HG03103 (cell line): ENCODE results near the gene CREBL2.
"Not testable (repeated sequence)": the region's sequence is repeated elsewhere in the genome, so short reads cannot be mapped to it uniquely, and the experiment has no call there.

ENCODE experiments used
- ATAC-seq: cut with Tn5 transposase; IDR thresholded peaks from one replicate; pipeline ENCODE4 v1.9.1; 2021; ENCODE audit warnings: low read depth; ENCODE audit not compliant: unreplicated experiment

Gene CREBL2

DNA sequence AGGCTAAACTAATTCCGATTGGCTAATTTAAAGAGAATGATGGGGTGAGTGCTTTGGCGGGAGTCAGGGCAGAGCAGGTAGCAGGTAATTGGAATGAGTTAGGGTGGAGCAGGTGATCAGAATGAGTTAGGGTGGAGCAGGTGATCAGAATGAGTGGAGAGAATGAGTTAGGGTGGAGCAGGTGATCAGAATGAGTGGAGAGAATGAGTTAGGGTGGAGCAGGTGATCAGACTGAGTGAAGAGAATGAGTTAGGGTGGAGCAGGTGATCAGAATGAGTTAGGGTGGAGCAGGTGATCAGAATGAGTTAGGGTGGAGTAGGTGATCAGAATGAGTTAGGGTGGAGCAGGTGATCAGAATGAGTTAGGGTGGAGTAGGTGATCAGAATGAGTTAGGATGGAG is 15.7 kb upstream of the CREBL2 start:
- not testable (repeated sequence) for ATAC-seq

DNA sequence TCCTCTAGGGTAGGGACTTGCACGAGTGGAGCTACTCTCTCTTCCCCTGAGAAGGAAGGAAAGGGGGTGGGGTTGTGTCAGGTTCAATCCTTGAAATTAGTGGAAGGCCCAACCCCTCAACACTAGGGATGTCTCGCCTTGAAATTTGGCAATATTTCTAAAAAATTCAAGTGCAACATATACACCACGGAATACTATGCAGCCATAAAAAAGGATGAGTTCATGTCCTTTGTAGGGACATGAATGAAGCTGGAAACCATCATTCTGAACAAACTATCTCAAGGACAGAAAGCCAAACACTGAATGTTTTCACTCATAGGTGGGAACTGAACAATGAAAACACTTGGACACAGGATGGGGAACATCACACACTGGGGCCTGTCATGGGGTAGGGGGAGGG is 15.1 kb upstream of the CREBL2 start:
- not testable (repeated sequence) for ATAC-seq

DNA sequence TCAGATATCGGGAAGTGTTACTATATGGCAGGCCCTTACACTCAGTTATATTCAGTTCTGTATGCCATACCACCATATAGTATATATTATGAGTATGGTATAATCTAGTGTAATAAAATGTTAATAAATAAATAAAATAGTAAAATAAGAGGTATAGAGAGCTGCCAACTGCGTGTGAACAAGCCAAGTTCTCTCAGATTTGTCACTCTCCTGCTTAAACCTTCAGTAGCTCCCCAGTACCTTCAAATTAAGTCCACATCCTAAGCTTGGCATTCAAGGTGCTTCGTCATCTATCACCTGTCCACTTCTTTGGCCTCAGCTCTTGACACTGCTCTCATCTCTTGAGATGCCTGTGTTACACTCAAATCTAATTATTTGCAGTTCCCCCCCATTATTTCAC is 12.8 kb upstream of the CREBL2 start:
- no peak for ATAC-seq

DNA sequence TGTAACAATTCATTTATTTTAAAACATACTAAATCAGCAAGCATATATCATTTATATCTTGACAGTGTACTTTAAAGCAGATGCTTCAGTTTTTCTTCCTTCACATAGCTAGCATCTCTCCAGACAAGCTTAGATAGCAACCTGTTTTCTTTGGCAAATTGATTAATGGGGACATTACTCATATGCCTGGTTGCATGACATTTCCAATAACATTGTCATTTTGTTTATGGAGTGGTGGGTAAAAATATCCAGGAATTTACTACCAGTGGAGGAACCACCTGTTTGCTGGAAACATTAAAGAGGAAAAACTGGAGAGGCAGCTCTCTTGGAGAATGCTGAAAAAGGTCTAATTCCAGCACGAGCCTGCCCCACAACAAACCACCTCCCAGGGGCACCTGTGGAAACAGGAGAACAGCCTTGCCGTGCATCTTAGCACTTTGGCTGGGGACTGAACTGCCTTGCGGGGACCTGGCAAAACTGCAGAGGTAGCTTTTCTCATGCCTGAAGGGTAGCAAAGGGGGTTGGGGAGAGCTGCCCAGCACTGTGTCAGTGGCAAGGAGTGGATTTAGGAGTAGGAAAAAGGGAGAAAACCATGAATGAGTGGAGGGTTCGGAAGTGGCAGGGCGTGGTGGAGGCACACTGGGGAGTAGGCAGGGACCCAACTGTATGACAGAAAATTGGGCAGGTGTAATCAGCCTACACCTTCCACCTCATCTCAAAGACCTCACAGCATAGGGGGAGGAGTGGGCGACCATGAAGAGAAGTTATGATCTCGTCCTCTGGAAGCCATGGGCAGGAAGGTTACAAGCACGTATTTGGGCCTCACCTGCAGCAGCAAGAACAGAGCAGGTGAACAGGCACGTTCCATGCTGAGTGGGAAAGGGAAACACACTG is 11.7 kb upstream of the CREBL2 start:
- ATAC-seq = no peak

DNA sequence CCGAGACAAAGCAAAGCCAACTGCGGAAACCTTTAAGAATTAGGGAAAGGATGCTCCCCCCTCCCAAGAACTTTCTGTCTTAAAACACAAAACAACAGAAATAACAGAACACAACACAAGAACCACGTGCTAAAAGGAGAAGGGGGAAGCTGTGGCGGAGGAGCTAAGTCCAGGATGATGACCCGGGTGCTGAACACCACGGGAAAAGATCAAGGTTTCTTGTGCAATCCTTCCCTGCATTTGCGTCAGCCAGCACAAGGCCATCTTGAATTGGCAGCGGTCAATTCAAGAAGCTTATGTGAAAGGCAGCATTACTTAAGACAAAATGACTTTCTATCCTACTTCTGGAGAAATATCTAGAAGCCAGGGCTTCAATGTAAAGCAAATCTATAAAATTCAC is 11.0 kb upstream of the CREBL2 start:
- ATAC-seq = no peak

DNA sequence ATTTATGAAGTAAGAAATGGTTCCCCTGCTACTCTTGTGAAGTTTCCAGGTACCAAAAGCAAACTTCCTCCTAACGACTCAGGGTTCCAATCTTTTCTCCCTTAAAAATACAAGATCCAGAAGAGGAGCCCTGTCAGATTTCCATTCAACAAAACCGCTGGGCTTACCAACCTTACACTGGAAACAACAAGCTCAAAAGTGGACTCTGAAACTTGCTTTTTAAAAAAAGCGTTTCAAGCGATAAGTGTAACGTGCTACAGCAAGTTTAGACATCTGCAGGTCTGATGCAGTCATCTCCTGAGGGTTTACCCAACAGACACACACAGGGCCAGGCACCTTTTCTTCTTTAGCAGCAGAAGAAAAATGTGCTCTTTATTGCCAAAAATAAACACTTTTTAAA is 6.9 kb upstream of the CREBL2 start:
- no peak for ATAC-seq

DNA sequence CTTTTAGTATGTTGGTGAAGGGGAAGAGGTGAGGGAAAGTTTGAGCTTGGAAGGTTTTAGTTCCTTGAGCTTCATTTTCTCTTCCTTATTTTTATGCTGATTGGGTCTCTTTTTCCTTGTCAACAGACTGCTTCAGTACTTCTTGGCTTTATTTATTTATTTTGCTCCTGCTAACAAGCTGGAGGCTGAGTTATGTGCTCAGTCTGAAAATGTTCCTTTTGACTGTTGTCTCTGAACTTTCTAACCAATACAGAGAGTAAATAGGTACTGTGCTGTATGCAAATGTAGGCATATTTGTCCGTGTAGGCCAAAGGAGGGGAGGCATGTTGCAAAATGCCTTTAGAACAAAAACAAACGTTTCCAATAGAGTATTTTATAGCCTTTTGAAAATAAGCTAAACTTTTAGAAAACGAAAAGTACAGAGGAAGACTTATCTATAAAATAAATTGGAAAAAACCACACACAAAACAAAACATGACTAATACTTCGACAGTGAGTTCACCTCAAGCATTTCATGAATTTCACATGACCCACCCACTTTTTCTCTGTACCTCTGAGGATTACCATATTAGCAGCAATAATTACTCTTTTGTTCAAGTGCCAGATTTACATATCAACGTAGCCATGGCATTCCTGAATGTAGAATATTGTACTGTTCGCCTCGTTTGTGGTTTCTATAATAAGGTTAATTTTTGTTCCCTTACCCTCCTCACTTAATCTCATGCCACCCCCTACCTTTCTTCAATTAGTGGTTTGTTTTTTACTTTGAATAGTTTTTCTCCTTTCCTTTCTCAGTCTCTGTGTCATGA is 4.7 kb upstream of the CREBL2 start:
- peak; percentile 36 for ATAC-seq

DNA sequence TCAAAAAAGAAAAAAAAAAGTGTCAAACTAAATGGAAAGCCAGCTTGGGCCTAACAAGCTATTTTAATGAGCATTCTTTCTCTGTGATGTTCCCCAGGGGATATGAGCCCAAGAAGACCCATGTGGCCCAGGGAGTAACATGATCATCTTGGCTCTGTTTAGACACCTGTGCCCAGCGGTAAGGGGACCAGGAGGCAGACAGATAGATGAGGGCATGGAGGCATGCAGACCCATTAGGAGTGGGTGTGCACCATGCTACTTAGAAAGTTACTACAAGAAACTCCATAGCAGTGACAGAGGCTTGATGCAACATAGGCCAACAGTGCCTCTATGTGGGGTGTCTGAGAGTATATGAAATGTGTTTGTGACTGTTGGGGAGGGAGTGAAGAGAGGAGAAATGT is 3.1 kb upstream of the CREBL2 start:
- ATAC-seq = no peak

DNA sequence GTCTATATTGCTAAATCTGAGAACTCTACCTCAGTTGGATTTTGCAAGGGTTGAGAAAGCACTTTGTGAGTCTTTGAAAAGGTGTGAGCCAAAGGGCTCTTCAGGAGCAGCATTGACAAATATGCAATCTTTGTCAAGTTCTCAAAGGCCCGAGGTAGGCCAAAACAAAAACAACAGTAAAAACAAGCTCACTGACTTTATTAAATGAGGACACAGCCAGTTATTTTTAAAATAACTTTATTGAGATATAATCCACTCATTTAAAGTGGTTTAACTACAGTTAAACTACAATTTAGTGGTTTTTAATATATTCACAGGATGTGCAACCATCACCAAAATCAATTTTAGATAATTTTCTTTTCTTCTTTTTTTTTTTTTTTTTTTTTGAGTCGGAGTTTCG is 2.0 kb upstream of the CREBL2 start:
- ATAC-seq = no peak

DNA sequence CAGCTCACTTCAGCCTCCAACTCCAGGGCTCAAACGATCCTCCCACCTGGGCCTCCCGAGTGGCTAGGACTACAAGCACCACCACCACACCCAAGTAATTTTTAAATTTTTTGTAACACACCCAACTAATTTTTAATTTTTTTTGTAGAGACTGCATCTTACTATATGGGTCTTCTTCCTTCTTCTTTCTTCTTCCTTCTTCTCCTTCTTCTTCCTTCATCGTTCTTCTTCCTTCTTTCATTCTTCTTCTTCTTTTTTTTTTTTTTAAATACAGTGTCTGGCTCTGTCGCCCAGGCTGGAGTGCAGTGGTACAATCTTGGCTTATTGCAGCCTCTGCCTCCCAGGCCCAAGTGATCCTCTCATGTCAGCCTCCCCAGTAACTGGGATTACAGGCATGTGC is 965 bp upstream of the CREBL2 start:
- ATAC-seq = no peak

DNA sequence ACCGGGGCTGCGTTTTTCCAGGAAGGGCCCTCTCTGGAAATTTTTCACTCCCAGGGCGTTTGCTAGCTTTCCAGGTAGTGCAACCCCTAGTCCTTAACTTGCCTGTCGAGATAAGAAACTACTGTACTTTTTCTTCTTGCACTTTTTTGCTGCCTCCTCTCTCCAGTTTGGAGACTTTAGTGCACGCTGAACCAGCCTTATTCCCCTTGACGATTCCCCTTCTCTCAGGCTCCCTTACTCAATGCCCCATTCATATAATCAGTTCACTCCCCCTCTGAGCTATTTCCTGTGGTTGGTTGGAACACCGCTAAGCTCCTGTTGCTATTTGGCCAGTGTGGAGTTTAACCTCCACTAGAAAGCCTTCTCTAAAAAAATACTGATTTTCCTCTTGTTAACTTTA is 682 bp downstream of the CREBL2 start:
- no peak for ATAC-seq

DNA sequence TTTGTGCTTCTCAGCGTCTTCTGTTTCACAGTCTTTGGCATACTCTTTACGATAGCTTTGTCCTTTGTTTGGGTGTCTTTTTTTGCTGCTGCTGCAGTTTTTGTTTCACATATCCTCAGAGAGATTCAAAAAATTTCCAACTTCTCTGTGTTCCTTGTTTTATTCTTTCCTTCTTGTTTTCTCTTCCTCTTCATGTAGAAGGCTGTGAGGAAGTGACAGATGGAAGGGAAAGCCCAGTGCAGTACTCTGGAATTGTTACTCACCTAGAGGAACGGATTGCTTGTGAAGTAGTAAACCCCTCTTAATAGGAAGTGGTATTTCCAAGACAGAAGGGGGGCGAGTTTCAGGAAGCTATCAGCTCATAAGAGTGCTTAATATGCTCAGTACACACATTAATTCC is 1.7 kb downstream of the CREBL2 start:
- no peak for ATAC-seq

DNA sequence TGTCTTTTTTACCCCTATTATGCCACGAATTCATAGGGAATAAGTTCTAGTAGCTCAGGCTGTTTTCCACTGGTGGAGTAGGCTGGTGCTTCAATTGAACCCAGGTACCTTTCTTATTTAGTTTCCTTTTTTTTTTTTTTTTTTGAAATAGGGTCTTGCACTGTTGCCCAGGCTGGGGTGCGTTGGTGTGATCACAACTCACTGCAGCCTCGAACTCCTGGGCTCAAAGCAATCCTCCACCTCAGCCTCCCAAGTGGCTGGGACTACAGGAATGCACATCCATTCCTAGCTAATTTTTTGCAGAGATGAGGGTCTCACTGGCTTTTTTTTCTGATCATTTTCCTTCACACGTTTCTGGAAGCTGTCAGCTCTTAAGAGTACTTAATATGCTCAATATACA is 2.7 kb downstream of the CREBL2 start:
- ATAC-seq = no peak

DNA sequence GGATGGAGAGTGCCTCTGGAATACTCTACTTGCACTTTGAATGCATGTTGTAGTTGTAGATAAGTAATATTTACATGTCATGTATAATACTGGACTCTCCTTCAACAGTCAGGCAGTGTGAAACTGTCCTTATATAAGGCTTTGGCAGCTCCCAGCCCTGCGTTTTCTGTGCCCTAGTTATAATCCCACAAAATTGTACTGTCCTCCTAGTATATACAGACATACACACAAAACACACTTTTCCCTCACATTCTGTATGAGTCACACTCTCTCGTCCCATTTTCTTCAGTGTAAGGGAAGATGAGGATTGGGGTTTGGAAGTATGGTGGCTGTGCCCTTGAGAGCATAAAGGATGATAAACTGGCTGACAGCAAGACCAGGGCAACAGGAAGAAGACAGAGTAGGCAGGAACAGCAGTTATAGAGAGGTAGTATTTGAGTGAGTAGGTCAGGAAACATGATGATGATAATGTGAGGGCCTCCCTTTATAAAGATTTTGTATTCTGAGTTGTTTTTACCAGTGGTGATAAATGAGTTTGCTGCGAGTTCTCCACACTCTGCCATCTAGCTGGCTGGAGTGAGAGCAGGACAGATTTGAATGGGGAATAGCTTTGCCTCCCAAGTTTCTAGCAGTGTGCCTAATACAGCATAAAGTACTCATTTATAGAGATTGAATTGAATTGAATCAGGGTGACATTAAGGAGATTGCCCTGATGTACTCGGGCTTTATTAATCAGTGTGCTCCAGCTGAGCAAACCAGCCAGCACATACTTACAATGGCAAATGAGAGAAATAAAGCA is 5.0 kb downstream of the CREBL2 start:
- no peak for ATAC-seq

DNA sequence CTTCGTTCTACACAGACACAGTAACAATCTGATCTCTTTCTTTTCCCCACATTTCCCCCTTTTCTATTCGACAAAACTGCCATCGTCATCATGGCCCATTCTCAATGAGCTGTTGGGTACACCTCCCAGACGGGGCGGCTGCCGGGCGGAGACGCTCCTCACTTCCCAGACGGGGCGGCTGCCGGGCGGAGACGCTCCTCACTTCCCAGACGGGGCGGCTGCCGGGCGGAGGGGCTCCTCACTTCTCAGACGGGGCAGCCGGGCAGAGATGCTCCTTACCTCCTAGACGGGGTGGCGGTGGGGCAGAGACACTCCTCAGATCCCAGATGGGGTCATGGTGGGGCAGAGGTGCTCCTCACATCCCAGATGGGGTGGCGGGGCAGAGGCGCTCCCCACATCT is 6.4 kb downstream of the CREBL2 start:
- ATAC-seq = not testable (repeated sequence)

DNA sequence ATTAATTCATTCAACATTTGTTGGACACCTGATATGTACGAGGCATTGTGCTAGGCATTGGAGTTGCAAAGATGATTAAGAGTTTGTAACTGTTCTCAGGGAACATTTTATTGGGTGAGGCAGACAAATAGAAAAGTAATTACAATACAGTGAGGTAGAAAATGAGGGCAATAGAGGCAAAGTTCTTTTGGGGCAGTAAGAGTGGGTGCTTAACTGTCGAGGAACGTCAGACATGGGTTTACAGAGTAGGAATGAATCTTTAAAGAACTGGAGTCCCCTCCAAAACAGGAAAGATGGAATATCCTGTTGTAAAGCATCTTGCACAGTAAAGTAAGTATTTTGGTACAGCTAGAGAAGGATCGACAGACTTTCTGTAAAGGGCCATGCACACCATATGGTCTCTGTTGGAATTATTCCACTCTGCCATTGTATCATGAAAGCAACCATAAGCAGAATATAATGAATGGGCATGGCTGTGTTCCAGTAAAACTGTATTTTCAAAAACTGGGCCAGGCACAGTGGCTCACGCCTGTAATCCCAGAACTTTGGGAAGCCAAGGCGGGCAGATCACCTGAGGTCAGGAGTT is 9.1 kb downstream of the CREBL2 start:
- ATAC-seq = no peak

DNA sequence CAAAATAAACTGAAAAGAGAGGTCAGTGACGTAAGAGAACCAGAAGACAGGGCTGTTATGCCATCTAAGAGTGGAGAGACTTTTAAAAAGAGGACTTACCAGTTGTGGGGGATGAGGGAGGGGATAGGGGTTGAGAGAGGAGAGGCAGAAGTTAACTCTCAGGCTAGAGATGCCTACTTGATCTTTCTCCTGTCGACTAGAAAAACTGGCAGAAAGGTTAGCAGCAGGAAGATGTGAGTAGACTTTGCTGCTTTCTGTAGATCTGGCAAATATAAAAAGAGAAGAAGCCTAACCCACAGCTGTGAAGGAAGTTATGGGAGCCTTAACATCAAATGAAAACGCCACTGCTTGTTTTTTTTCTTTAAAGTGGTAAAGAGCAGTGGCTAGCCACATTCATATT is 10.7 kb downstream of the CREBL2 start:
- no peak for ATAC-seq

DNA sequence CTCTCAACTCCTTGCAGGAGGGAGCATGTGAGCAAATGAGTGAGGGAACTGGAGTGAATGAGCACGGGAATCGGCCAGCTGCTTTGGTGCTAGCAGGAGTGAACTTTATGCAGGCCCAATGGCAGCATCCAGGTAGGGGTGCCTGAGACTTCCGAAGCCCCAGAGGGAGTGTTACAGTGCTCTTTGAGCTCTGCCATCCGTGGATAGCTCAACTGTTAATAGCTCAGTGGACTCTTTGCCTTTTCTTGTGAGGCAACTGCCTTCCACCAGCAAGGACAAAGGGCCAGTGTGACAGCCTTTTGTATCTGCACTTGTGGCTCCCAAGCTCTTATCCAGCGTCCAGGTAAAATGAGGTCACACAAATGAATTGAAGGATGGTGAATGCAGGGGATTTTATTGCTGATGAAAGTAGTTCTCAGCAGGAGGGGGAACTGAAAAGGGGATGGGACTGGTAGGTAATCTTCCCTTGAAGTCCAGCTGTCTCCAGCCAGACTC is 12.9 kb downstream of the CREBL2 start:
- no peak for ATAC-seq

DNA sequence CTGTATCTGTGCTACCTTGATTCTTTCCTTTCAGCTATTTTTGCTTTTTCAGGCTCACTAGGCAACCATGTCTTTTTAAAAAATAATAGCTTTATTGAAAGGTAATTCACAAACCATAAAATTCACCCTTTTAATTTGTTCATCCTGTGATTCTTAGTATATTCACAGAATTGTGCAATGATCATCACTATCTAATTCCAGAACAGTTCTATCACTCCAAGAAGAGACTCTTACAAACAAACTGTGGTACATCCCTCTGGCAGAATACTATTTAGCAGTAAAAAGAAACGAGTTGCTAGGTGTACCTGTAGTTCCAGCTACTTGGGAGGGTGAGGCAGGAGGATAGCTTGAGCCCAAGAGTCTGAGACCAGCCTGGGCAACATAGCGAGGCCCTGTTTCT is 14.8 kb downstream of the CREBL2 start:
- ATAC-seq = no peak

DNA sequence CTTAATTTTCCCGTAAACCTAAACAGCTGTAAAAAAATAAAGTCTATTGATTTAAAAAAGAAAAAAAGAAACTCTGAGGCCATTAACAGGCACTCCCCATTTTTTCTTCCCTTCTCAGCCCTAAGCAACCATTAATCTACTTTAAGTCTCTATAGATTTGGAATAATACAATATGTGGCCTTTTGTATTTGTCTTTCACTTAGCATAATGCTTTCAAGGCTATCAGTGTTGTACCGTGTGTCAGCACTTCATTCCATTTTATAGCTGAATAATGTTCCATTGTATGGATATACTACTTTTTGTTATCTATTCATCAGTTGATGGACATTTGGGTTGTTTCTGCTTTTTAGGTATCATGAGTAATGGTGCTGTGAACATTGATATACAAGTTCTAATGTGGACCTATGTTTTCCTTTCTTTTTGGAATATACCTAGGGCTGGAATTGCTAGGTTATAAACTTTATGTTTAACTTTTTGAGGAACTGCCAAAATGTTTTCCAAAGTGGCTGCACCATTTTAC is 15.7 kb downstream of the CREBL2 start:
- ATAC-seq = no peak
